ENCODE results near the gene AOX1.
"Not testable (repeated sequence)": the region's sequence is repeated elsewhere in the genome, so short reads cannot be mapped to it uniquely, and the experiment has no call there.

Gene AOX1

GRCh38 chr2:200585730-200586643, at the start of gene AOX1:
TSS of gene AOX1 (plus strand) at chr2:200586014. CDS start at chr2:200586109, 95 bp downstream.
- ChIA-PET POLR2A (no interaction called here), CTCF (interaction anchor here (0.6 to 6.9 kb wide), 25 partner anchors 10 to 612 kb away, joined by 3 to 78 read pairs (median 4); no protein-coding TSS in a partner anchor)
- H3K4me3 ChIP-seq (ENCODE audit: low read depth, low read length), result peak within 1 kb of the TSS; percentile 63
- no peak for DNase-seq (ENCODE audit: low read depth, low spot score)
- TF ChIP-seq CTCF (IDR thresholded peaks at IDR 0.05; ENCODE audit: insufficient read depth, low read length, missing control alignments), result peak; percentile 29

GRCh38 chr2:200538139-200538538, 47.7 kb upstream of the AOX1 start:
- no peak for DNase-seq (ENCODE audit: low read depth, low spot score)
- ChIA-PET POLR2A (no interaction called here), CTCF (interaction anchor here (1.0 to 1.1 kb wide), 2 partner anchors 15 to 29 kb away, joined by 3 to 4 read pairs; partner anchors contain the start of gene KCTD18)
- no peak for TF ChIP-seq CTCF (IDR thresholded peaks at IDR 0.05; ENCODE audit: insufficient read depth, low read length, missing control alignments)
- no peak overlapping the region for H3K4me3 ChIP-seq (ENCODE audit: low read depth, low read length)

DNA sequence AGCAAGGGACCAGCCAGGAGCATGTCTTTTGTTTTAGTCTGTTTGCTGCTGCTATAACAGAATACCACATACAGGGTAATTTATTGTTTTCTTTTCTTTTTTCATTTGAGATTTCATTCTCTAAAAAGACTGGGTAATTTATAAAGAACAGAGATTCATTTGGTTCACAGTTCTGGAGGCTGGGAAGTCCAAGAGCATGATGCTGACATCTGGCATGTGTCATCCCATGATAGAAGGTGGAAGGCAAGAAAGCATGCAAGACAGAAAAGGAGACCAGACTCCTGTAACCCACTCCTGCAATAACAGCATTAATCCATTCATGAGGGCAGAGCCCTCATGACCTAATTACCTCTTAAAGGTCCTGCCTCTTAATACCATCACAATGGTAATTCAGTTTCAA, 45.0 kb upstream of the AOX1 start:
- POLR2A ChIA-PET, result no interaction called here
- CTCF ChIA-PET, result no interaction called here
- no peak for DNase-seq (ENCODE audit: low read depth, low spot score)
- TF ChIP-seq CTCF (IDR thresholded peaks at IDR 0.05; ENCODE audit: insufficient read depth, low read length, missing control alignments), result no peak
- H3K4me3 ChIP-seq (ENCODE audit: low read depth, low read length), result no peak overlapping the region

GRCh38 chr2:200566596-200566995, 19.2 kb upstream of the AOX1 start:
- POLR2A ChIA-PET; DNase-seq (ENCODE audit: low read depth, low spot score); H3K4me3 ChIP-seq (ENCODE audit: low read depth, low read length): not testable (repeated sequence)
- CTCF ChIA-PET, result interaction anchor here (4.1 kb wide), 1 partner anchor 137 kb away, joined by 16 read pairs; no protein-coding TSS in a partner anchor

GRCh38 chr2:200567932-200568331, 17.9 kb upstream of the AOX1 start:
- ChIA-PET POLR2A (no interaction called here), CTCF (interaction anchor here (1.0 to 4.1 kb wide), 4 partner anchors 8 to 136 kb away, joined by 3 to 16 read pairs (median 4); partner anchors contain the start of gene AOX1)
- no peak overlapping the region for H3K4me3 ChIP-seq (ENCODE audit: low read depth, low read length)
- DNase-seq (ENCODE audit: low read depth, low spot score), result no peak
- TF ChIP-seq CTCF (IDR thresholded peaks at IDR 0.05; ENCODE audit: insufficient read depth, low read length, missing control alignments), result no peak

DNA sequence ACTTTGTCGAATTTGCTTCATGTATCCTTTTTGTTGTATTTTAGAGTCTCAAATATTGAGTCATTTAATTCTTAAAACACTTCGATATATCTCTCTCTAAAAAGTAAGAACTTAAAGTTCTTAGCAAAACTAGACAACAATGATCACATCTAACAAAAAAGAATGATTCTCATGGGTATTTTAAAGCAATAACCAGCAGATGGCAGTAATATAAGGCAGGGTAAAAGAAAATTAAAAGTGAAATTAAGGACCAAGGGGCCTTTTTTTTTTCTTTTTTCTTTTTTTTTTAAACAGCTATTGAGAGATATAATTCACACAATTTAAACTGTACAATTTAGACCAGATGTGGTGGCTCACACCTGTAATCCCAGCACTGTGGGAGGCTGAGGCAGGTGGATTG, 9.9 kb upstream of the AOX1 start:
- peak; percentile 3 for TF ChIP-seq CTCF (IDR thresholded peaks at IDR 0.05; ENCODE audit: insufficient read depth, low read length, missing control alignments)
- ChIA-PET POLR2A (no interaction called here), CTCF (interaction anchor here (0.8 to 1.9 kb wide), 20 partner anchors 8 to 602 kb away, joined by 3 to 38 read pairs (median 4); partner anchors contain the start of gene AOX1)
- DNase-seq (ENCODE audit: low read depth, low spot score), result no peak
- H3K4me3 ChIP-seq (ENCODE audit: low read depth, low read length), result no peak overlapping the region
